ENCODE data around the gene VWF. TPM values are rescaled to one million over a fixed set of nuclear protein-coding genes. Genes with fewer than 3 reads are reported as not detected.

VWF gene
- total and polyA plus RNA-seq, 10 of the 15 experiments (the other 5 are each of a cell fraction or from before 2014, with no cell fraction given), result 0.08 to 0.23 TPM; not detected in 8

- Histone ChIP-seq H3K4me2 (ENCODE audit: control insufficient read depth, insufficient read depth) (no peak overlapping the region), H3K27ac (ENCODE audit: control insufficient read depth, insufficient read depth) (no peak overlapping the region), H3K4me1 (ENCODE audit: control insufficient read depth, insufficient read depth, low read length) (no peaks in the 10 kb centered on the region), H4K20me1 (ENCODE audit: control insufficient read depth, insufficient read depth) (no peaks in the 10 kb centered on the region), H3K27me3 (replicated peaks in 1 of 2; ENCODE audit: control insufficient read depth in 2 of 2, insufficient read depth in 2 of 2, low read length in 1 of 2) (peaks cover 0 to 3% of the 10 kb centered on the region in 2 experiments; a peak in 1 of 4 replicates), H2AFZ (ENCODE audit: control insufficient read depth, low read depth, low read length) (no peak overlapping the region), H3K4me3 (no peak overlapping the region), H3K79me2 (ENCODE audit: control insufficient read depth, insufficient read depth, low read length) (no peaks in the 10 kb centered on the region), H3K36me3 (ENCODE audit: control insufficient read depth in 2 of 2, insufficient read depth in 2 of 2, low read length in 1 of 2) (no peaks in the 10 kb centered on the region), H3K9ac (ENCODE audit: control insufficient read depth, insufficient read depth, low read length) (no peak overlapping the region), H3K9me3 (replicated peaks; ENCODE audit: control insufficient read depth, insufficient read depth, low read length) (no peaks in the 10 kb centered on the region)
- no peak for FAIRE-seq
- ChIA-PET RAD21 (ENCODE audit: unreplicated experiment) (no interaction called here), POLR2A (no interaction called here), SMC1A (ENCODE audit: uncharacterized antibody, unreplicated experiment) (no interaction called here), CTCF (interaction anchor here (1.4 kb wide), 1 partner anchor 10 kb away, joined by 3 read pairs; no protein-coding TSS in a partner anchor)
- 11% methylated on average over 3 of the region's 3 CpGs for WGBS (ENCODE audit: insufficient coverage, insufficient replicate concordance, low lambda C conversion rate, missing lambda C conversion rate)
- ATAC-seq, result no peak
- DNase-seq (ENCODE audit: low read depth, low spot score), result no peak
- TF ChIP-seq MEF2B (IDR thresholded peaks at IDR 0.05; ENCODE audit: partially characterized antibody, poor library complexity, severe bottlenecking), result no peak
- TF ChIP-seq STAT1 (conservative IDR thresholded peaks at IDR 0.05), result no peak
- TF ChIP-seq SREBF1 (IDR thresholded peaks at IDR 0.05; ENCODE audit: low read length), result no peak
- no peak for TF ChIP-seq HCFC1 (IDR thresholded peaks at IDR 0.05; ENCODE audit: low read length)
- TF ChIP-seq NR2C2 (IDR thresholded peaks at IDR 0.05; ENCODE audit: borderline replicate concordance, control insufficient read depth, insufficient read length, low read depth), result no peak
- intact Hi-C loops (cut with micrococcal nuclease; ENCODE audit: unreplicated experiment) (no loop called here), in situ Hi-C loops (cut with MboI) (no loop called here)
- BruUV-seq (replicated peaks), result no TSS peak
These were observed 224.8 kb downstream of the VWF start for GRCh38 chr12:5899675-5900074.

- BruUV-seq (replicated peaks), result no TSS peak
- ChIA-PET CTCF (no interaction called here), SMC1A (ENCODE audit: uncharacterized antibody, unreplicated experiment) (no interaction called here), RAD21 (ENCODE audit: unreplicated experiment) (interaction anchor here (0.6 kb wide), 1 partner anchor 444 kb away, joined by 3 read pairs; no protein-coding TSS in a partner anchor), POLR2A (no interaction called here)
- Histone ChIP-seq H3K36me3 (ENCODE audit: control insufficient read depth in 2 of 2, insufficient read depth in 2 of 2, low read length in 1 of 2) (no peaks in the 10 kb centered on the region), H4K20me1 (ENCODE audit: control insufficient read depth, insufficient read depth) (no peaks in the 10 kb centered on the region), H3K9me3 (replicated peaks; ENCODE audit: control insufficient read depth, insufficient read depth, low read length) (no peaks in the 10 kb centered on the region), H2AFZ (ENCODE audit: control insufficient read depth, low read depth, low read length) (no peak overlapping the region), H3K27me3 (replicated peaks in 1 of 2; ENCODE audit: control insufficient read depth in 2 of 2, insufficient read depth in 2 of 2, low read length in 1 of 2) (peaks cover 0 to 3% of the 10 kb centered on the region in 2 experiments; a peak in 1 of 4 replicates), H3K27ac (ENCODE audit: control insufficient read depth, insufficient read depth) (no peak overlapping the region), H3K4me1 (ENCODE audit: control insufficient read depth, insufficient read depth, low read length) (no peaks in the 10 kb centered on the region), H3K79me2 (ENCODE audit: control insufficient read depth, insufficient read depth, low read length) (no peaks in the 10 kb centered on the region), H3K4me2 (ENCODE audit: control insufficient read depth, insufficient read depth) (no peak overlapping the region), H3K9ac (ENCODE audit: control insufficient read depth, insufficient read depth, low read length) (no peak overlapping the region), H3K4me3 (no peak overlapping the region)
- 69% methylated on average over 3 of the region's 3 CpGs for WGBS (ENCODE audit: insufficient coverage, insufficient replicate concordance, low lambda C conversion rate, missing lambda C conversion rate)
- intact Hi-C loops (cut with micrococcal nuclease; ENCODE audit: unreplicated experiment) (no loop called here), in situ Hi-C loops (cut with MboI) (no loop called here)
- FAIRE-seq, result no peak
- DNase-seq (ENCODE audit: low read depth, low spot score), result no peak
- ATAC-seq, result no peak
- no peak for TF ChIP-seq EP300 (IDR thresholded peaks at IDR 0.05; ENCODE audit: borderline replicate concordance in 1 of 2, control insufficient read depth in 1 of 2, low read depth in 2 of 2, low read length in 2 of 2)
- TF ChIP-seq RAD21 (IDR thresholded peaks at IDR 0.05; ENCODE audit: insufficient read depth, low read depth, low read length), result no peak
- TF ChIP-seq NFXL1 (IDR thresholded peaks at IDR 0.05; ENCODE audit: borderline replicate concordance), result no peak
- TF ChIP-seq BCL3 (IDR thresholded peaks at IDR 0.05; ENCODE audit: borderline replicate concordance, insufficient read depth, low read depth, low read length, poor library complexity, severe bottlenecking), result no peak
- no peak for TF ChIP-seq ASH2L (IDR thresholded peaks at IDR 0.05; ENCODE audit: borderline replicate concordance, low read depth)
- no peak for TF ChIP-seq E2F8 (IDR thresholded peaks at IDR 0.05; ENCODE audit: low read depth, partially characterized antibody)
- no peak for TF ChIP-seq RCOR1 (conservative IDR thresholded peaks at IDR 0.05; ENCODE audit: low read depth, low read length)
- TF ChIP-seq DPF2 (IDR thresholded peaks at IDR 0.05), result no peak
These were observed 225.6 kb downstream of the VWF start for GRCh38 chr12:5898874-5899273.
